NCI-H524 treated with DMSO at 0.1 percent for 48 hours (cell line): Measurements from ENCODE around the gene ACTL6B.

Experiments
- DNase-seq: peaks from one replicate; lab custom pipeline; 2025; lab: John Stamatoyannopoulos, UW

Gene ACTL6B

GRCh38 chr7:100599911-100600729 lies 56.1 kb downstream of the ACTL6B start:
- DNase-seq, result no peak

GRCh38 chr7:100598425-100598824 lies 57.8 kb downstream of the ACTL6B start:
- DNase-seq, result no peak

GRCh38 chr7:100595188-100595587 lies 61.1 kb downstream of the ACTL6B start:
- DNase-seq, result no peak
